K562 (cell line): Measurements from ENCODE around the gene USP2. TPM values are rescaled to one million over a fixed set of nuclear protein-coding genes. Genes with fewer than 3 reads are reported as not detected.

Experiments used
- ASH1L ChIP-seq: fragments of 450-650 bp; IDR thresholded peaks from 2 replicates; pipeline ENCODE4 v1.6.1; 2018; ENCODE audit warnings: borderline replicate concordance, mild to moderate bottlenecking, low read depth; ENCODE audit not compliant: partially characterized antibody
- BMI1 ChIP-seq: fragments of 150-350 bp; IDR thresholded peaks from 2 replicates; pipeline ENCODE4 v1.6.1; 2014; ENCODE audit warnings: low read length
- CREB3L1 ChIP-seq: fragments of 450-650 bp; IDR thresholded peaks from 2 replicates; pipeline ENCODE4 v1.6.1; 2014; ENCODE audit warnings: low read depth, mild to moderate bottlenecking, moderate library complexity, borderline replicate concordance
- EP300 ChIP-seq: IDR thresholded peaks from 2 replicates; pipeline ENCODE4 v1.6.1; 2012; ENCODE audit warnings: low read length, improper control_type of control experiment
- MIER1 ChIP-seq: fragments of 450-650 bp; IDR thresholded peaks from 2 replicates; pipeline ENCODE4 v1.6.1; 2016; ENCODE audit warnings: antibody characterized with exemption, mild to moderate bottlenecking, low read depth
- MITF ChIP-seq: IDR thresholded peaks from 2 replicates; pipeline ENCODE4 v1.6.1; 2014; ENCODE audit warnings: antibody characterized with exemption
- TCF7 ChIP-seq: sonication (generic); IDR thresholded peaks from 2 replicates; pipeline ENCODE4 v1.6.1; 2016; ENCODE audit warnings: antibody characterized with exemption, borderline replicate concordance
- WHSC1 ChIP-seq: IDR thresholded peaks from one replicate; pipeline ENCODE4 v1.6.1; 2012; ENCODE audit warnings: low read length, control low read depth, inconsistent platforms
- ZBTB34 ChIP-seq: fragments of 250-450 bp; sonication (Bioruptor Pico); IDR thresholded peaks from 2 replicates; pipeline ENCODE4 v1.8.0; 2021; ENCODE audit warnings: mild to moderate bottlenecking, moderate library complexity
- ZNF23 ChIP-seq: fragments of 250-450 bp; sonication (Bioruptor Pico); IDR thresholded peaks from 2 replicates; pipeline ENCODE4 v1.4.0; 2020; ENCODE audit warnings: mild to moderate bottlenecking
- ZNF24 ChIP-seq: fragments of 450-650 bp; IDR thresholded peaks from 2 replicates; pipeline ENCODE4 v1.6.1; 2016
- ZNF717 ChIP-seq: fragments of 250-450 bp; sonication (Bioruptor Pico); IDR thresholded peaks from 2 replicates; pipeline ENCODE4 v1.5.0; 2021
- ZNF766 ChIP-seq: fragments of 200-800 bp; sonication (Bioruptor generic); conservative IDR thresholded peaks from 2 replicates; pipeline ENCODE4 v1.6.1; 2016; ENCODE audit warnings: missing genetic modification characterization, missing compliant biosample characterization
- polyA plus RNA-seq, 8 experiments: library from polyadenylated mRNA; depleted of rRNA in 4 of 8; stranded (reverse) in 5 of 8; unstranded in 3 of 8; fragments of >200 nt; fragmentation: Nextera tagmentation in 2 of 8; fragmentation: Illumina TruSeq in 1 of 8; extraction: Ambion mirVana in 2 of 8; extraction: Trizol in 1 of 8; gene quantifications; 2 replicates each; pipeline versions ENCODE4 v1.2.1 to v1.2.3, GENCODE V29; 2011 to 2014; ENCODE audit warnings: inconsistent platforms in 1 of 8, missing spikeins in 1 of 8
- total RNA-seq, 7 experiments: library from RNA; depleted of rRNA in 6 of 7; stranded (reverse); fragments of >200 nt in 6 of 7; fragmentation: Illumina TruSeq in 2 of 7; extraction: Trizol in 2 of 7; gene quantifications; 2 replicates each; pipeline versions ENCODE4 v1.2.1 to v1.2.3, GENCODE V29; 2011 to 2021; ENCODE audit warnings: low replicate concordance in 1 of 7

Gene USP2
- total and polyA plus RNA-seq, 9 of the 15 experiments (the other 6 are each of a cell fraction or from before 2014, with no cell fraction given), result 2.8 to 16.9 (median 3.9) TPM

GRCh38 chr11:119368121-119369034 lies 13.1 kb downstream of the USP2 start (continued):
- TF ChIP-seq MITF (peak; percentile 40; the same call in 1 of the 2 replicates), ZNF24 (no peak), CREB3L1 (no peak), WHSC1 (no peak), TCF7 (no peak), ZBTB34 (CRISPR knock-in tag) (no peak), ZNF766 (CRISPR knock-in tag) (no peak), MIER1 (no peak), ASH1L (no peak), ZNF717 (CRISPR knock-in tag) (no peak), ZNF23 (CRISPR knock-in tag) (no peak), BMI1 (no peak), EP300 (peak; percentile 47; the same call in 1 of the 2 replicates)
